ENCODE results near the gene FOSL1. TPM values are rescaled to one million over a fixed set of nuclear protein-coding genes. Genes with fewer than 3 reads are reported as not detected.

Gene FOSL1
- total RNA-seq (2022; extraction: Qiagen RNA extraction) = 101 to 162 TPM (median 128 TPM) in 5 replicates

DNA sequence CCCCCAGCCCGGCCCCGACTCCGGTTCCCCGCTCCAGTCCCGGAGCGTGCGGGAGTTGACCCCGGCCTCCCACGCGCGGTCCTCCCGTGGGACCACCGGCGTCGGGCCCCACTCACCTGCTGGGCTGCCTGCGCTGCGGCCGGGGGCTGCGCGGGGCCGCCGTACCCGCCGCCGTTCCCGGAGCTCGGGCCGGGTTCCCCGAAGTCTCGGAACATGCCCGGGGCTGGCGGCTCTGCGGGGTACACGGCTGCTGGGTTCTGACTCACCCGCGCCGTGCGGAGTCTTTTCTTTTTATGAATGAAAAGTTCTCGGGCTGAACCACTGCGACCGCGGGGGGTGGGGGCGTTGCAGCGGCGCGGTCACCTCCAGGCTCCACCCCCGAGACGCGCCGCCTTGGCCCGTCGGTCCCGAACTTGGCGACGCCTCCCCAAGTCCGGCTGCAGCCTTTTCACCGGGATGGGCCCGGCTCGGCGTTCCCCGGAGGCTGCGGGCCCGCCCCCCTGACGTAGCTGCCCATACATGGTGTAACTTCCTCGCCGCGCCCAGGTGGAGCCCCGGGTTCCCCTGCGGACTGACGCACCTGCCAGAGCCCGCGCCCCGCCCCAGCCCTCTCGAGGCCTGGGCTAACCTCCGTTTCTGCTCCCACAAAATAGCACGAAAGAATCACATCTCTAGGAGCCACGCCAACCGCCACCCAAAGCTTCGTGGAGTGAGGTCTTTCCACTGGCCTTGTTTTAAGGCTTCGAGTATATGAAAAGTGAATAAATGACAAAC, at the start of gene FOSL1:
Gene FOSL1 (minus strand): TSS at position 264 of the 774 bp plus-strand sequence. CDS start 49 bp downstream, at position 215.

GRCh38 chr11:65945430-65945911, 45.3 kb upstream of the FOSL1 start, which contains the start of gene TSGA10IP:
Gene TSGA10IP, plus strand, starts transcription at chr11:65945480. Its CDS starts 196 bp downstream, at chr11:65945676.

DNA sequence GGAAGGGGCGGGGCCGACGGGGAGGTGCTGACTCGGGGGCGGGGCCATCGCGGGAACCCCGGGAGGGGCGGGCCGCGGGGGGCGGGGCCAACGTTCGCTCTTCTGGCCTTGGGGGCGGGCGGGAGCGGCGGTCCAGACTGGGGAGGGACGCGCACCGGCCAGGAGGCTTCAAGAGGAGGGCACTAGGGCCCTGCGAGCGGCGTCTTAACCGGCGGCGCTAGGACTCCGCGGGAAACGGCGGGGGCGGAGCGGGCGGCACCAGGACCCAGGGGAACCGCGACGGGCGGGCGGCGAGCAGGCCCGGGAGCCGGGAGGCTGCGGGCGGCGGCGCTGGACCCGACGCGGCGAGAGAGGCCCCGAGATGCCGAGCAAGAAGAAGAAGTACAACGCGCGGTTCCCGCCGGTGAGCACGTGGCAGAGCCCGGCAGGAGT, 19.0 kb upstream of the FOSL1 start, which contains the start of gene DRAP1:
Gene DRAP1 (plus strand): TSS at position 286 of the 432 bp plus-strand sequence. CDS start 76 bp downstream, at position 362.

DNA sequence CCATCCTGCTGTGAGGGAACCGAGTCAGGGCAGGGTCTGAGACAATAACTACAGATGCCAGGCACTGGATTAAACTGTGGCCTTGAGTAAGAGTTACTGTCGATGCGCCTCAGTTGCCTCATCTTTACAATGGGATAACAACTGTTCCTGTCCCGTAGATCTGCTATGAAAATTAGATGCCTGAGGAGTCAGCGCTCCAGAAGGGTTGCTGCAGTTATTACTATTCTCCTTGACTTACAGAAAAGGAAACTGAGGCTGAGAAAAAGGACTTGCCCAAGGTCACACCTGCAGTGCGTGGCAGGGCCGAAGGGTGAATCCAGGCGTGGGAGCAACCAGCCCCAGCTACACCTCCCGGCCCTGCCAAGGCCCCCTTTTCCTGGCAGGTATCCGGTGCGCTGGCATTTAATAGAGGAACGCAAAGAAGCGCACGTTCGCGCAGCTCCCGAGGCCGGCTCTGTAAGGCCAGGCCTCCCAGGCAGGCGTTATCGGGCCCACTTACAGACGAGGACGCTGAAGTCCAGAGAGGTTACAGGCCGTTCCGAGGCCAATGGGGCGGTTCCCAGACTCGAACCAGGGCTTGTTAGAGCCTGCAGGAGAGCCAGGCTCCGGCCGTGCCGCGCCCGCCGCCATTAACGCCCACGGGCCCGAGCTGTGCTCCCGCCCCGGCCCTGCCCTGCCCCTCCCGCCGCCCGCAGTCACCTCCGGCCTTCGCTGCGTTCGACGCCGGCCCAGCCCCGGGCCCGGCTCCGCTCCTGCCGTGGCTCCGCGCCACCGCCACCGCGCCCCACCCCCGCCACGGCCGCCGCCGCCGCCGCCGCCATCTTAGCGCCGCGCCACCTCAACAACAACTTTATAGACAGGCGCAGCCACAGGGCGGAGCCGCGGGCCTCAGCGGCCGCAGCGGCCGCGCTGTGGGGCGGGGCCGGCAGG, 18.3 kb upstream of the FOSL1 start, which contains the start of gene C11orf68:
Gene C11orf68 (minus strand): TSS at position 852 of the 930 bp plus-strand sequence. CDS start 31 bp downstream, at position 821.

GRCh38 chr11:65890324-65891218, 9.6 kb downstream of the FOSL1 start, which contains the start of gene CCDC85B:
Gene CCDC85B, plus strand, starts transcription at chr11:65890673. Its CDS starts 111 bp downstream, at chr11:65890784.

GRCh38 chr11:65888163-65888814, 11.9 kb downstream of the FOSL1 start, which contains the start of gene FIBP:
Gene FIBP, minus strand, starts transcription at chr11:65888471. Its CDS starts 53 bp downstream, at chr11:65888418.

DNA sequence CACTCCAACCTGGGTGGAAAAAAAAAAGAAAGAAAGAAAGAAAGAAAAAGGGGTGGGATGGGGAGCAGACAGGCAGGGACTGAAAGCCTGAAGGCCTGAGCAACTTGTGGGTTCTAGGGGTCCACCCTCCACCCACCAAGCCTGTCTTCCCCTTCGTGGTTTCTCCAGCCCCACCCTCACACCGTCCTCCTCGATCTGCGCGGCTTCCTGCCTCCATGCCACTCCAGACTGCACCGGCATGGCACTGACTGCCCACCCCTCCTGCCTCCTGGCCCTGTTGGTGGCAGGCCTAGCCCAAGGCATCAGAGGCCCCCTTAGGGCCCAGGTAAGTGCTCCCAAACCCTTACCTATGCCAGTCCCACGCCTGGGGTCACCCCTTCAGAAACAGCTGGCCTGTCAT, 20.6 kb downstream of the FOSL1 start, which contains the start of gene CTSW:
Gene CTSW (plus strand): TSS at position 221 of the 400 bp plus-strand sequence. CDS start 18 bp downstream, at position 239.

GRCh38 chr11:65872586-65873317, 27.4 kb downstream of the FOSL1 start, which contains the start of gene EFEMP2:
Gene EFEMP2, minus strand, starts transcription at chr11:65872800. Its CDS starts 446 bp downstream, at chr11:65872354.

DNA sequence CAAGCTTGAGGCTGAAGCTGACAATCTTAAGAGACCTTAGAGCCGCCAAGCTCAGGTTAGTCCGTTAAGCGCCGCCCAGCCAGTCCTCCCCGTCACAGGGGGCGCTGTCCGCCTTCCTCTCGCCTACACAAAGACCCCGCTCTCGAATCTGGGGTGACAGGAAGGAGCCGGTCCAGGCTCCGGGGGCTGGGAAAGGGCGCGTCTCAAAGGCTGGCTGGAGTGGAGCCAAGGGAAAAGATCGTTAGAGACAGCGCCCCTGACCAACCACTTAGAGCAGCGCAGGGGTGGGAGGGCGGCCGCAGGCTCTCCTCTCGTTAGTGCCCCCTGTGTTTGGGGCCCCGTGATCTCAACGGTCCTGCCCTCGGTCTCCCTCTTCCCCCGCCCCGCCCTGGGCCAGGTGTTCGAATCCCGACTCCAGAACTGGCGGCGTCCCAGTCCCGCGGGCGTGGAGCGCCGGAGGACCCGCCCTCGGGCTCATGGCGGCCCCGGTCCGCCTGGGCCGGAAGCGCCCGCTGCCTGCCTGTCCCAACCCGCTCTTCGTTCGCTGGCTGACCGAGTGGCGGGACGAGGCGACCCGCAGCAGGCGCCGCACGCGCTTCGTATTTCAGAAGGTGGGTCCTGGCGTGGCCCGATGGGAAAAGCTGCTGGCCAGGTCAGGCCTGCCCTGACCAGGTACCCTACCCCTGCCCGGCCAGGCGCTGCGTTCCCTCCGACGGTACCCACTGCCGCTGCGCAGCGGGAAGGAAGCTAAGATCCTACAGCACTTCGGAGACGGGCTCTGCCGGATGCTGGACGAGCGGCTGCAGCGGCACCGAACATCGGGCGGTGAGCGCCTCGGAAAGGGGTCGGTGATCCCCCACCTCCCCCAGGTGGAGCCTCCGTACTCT, 39.7 kb downstream of the FOSL1 start, which contains the start of gene MUS81:
Gene MUS81 (plus strand): TSS at position 156 of the 887 bp plus-strand sequence. CDS start 321 bp downstream, at position 477.

GRCh38 chr11:65857853-65858680, 42.1 kb downstream of the FOSL1 start, which contains the start of gene CFL1:
Gene CFL1, minus strand, starts transcription at chr11:65858180. Its CDS starts 81 bp downstream, at chr11:65858099.

Other genes with a start within 250 kb of the FOSL1 start
- gene RELA, start 237.5 kb downstream of the FOSL1 start, total RNA-seq (2022; extraction: Qiagen RNA extraction) = 58.7 to 77.6 TPM (median 77.2 TPM) in 5 replicates
- 43.0 to 54.7 TPM (median 52.9 TPM) in 5 replicates for gene KAT5, start 188.1 kb downstream of the FOSL1 start, total RNA-seq (2022; extraction: Qiagen RNA extraction)
- 22.8 to 46.0 TPM (median 44.1 TPM) in 5 replicates for gene RNASEH2C, start 179.6 kb downstream of the FOSL1 start, total RNA-seq (2022; extraction: Qiagen RNA extraction)
- 7.5 to 12.1 TPM (median 10.0 TPM) in 5 replicates for gene AP5B1, start 119.4 kb downstream of the FOSL1 start, total RNA-seq (2022; extraction: Qiagen RNA extraction)
- gene OVOL1, start 113.3 kb downstream of the FOSL1 start, total RNA-seq (2022; extraction: Qiagen RNA extraction) = 0.05 to 0.12 TPM (median 0.08 TPM) in 5 replicates
- 0.03 to 0.08 TPM (median 0.04 TPM) in 3 of 5 replicates, not detected in the others for gene SNX32, start 66.4 kb downstream of the FOSL1 start, total RNA-seq (2022; extraction: Qiagen RNA extraction)
- gene CFL1, start 42.2 kb downstream of the FOSL1 start, total RNA-seq (2022; extraction: Qiagen RNA extraction) = 2,038 to 2,379 TPM (median 2,208 TPM) in 5 replicates
- gene MUS81, start 40.0 kb downstream of the FOSL1 start, total RNA-seq (2022; extraction: Qiagen RNA extraction) = 22.6 to 34.8 TPM (median 32.1 TPM) in 5 replicates
- 0.21 to 1.0 TPM (median 0.78 TPM) in 5 replicates for gene EFEMP2, start 27.6 kb downstream of the FOSL1 start, total RNA-seq (2022; extraction: Qiagen RNA extraction)
- 0.07 to 0.15 TPM in 2 of 5 replicates, not detected in the others for gene CTSW, start 20.6 kb downstream of the FOSL1 start, total RNA-seq (2022; extraction: Qiagen RNA extraction)
- 68.8 to 91.4 TPM (median 86.2 TPM) in 5 replicates for gene FIBP, start 11.9 kb downstream of the FOSL1 start, total RNA-seq (2022; extraction: Qiagen RNA extraction)
- 20.6 to 40.4 TPM (median 35.5 TPM) in 5 replicates for gene CCDC85B, start 9.7 kb downstream of the FOSL1 start, total RNA-seq (2022; extraction: Qiagen RNA extraction)
- gene C11orf68, start 18.7 kb upstream of the FOSL1 start, total RNA-seq (2022; extraction: Qiagen RNA extraction) = 27.5 to 41.8 TPM (median 38.7 TPM) in 5 replicates
- 168 to 287 TPM (median 230 TPM) in 5 replicates for gene DRAP1, start 19.0 kb upstream of the FOSL1 start, total RNA-seq (2022; extraction: Qiagen RNA extraction)
- not detected in 5 replicates for gene TSGA10IP, start 45.1 kb upstream of the FOSL1 start, total RNA-seq (2022; extraction: Qiagen RNA extraction)
- gene SART1, start 61.3 kb upstream of the FOSL1 start, total RNA-seq (2022; extraction: Qiagen RNA extraction) = 46.1 to 70.0 TPM (median 66.5 TPM) in 5 replicates
- gene EIF1AD, start 101.8 kb upstream of the FOSL1 start, total RNA-seq (2022; extraction: Qiagen RNA extraction) = 39.5 to 47.3 TPM (median 42.0 TPM) in 5 replicates
- 383 to 500 TPM (median 463 TPM) in 5 replicates for gene BANF1, start 102.1 kb upstream of the FOSL1 start, total RNA-seq (2022; extraction: Qiagen RNA extraction)
- gene CST6, start 111.6 kb upstream of the FOSL1 start, total RNA-seq (2022; extraction: Qiagen RNA extraction) = not detected in 5 replicates
- 0.61 to 0.99 TPM (median 0.95 TPM) in 5 replicates for gene CATSPER1, start 126.1 kb upstream of the FOSL1 start, total RNA-seq (2022; extraction: Qiagen RNA extraction)
- not detected in 5 replicates for gene GAL3ST3, start 148.8 kb upstream of the FOSL1 start, total RNA-seq (2022; extraction: Qiagen RNA extraction)
- gene SF3B2, start 152.0 kb upstream of the FOSL1 start, total RNA-seq (2022; extraction: Qiagen RNA extraction) = 175 to 193 TPM (median 190 TPM) in 5 replicates
- gene PACS1, start 169.9 kb upstream of the FOSL1 start, total RNA-seq (2022; extraction: Qiagen RNA extraction) = 61.9 to 105 TPM (median 92.3 TPM) in 5 replicates